K562 (cell line): ENCODE data around the gene TMTC2. TPM values are rescaled to one million over a fixed set of nuclear protein-coding genes. Genes with fewer than 3 reads are reported as not detected.

Experiments used
- ATAC-seq: fragments of 200-7000 bp; cut with Tn5 transposase; 3 replicates; pipeline ENCODE4 v1.9.1; 2020; ENCODE audit warnings: moderate library complexity
- BruUV-seq: library from RNA; stranded (reverse); fragments of 400-500 nt; replicated peaks from 2 replicates; lab custom pipeline; 2021; lab: Mats Ljungman, UMichigan
- CTCF ChIA-PET: fragments of 300-600 bp; formaldehyde crosslinking; extraction: SDS; loops from one replicate; lab custom pipeline; 2021; ENCODE audit warnings: low intra/inter-chr PET ratio; lab: Yijun Ruan, JAX
- POLR2A ChIA-PET: fragments of 300-600, 350-650 bp; sonication (Branson Sonifier 250); formaldehyde crosslinking; extraction: SDS; loops from one replicate; lab custom pipeline; 2021; ENCODE audit warnings: antibody characterized with exemption, inconsistent platforms; lab: Yijun Ruan, JAX
- DNase-seq, 4 experiments: peaks; one replicate each; pipeline versions ENCODE4 v3.0.0 to v3.0.0-alpha.2; 2011 to 2018; ENCODE audit warnings: low spot score in 3 of 4, mixed read lengths in 3 of 4; ENCODE audit errors: extremely low read depth in 1 of 4
- FAIRE-seq: peaks from 2 replicates; lab custom pipeline; 2011; peaks lifted over from hg19 to GRCh38; lab: Jason Lieb, UNC
- H2AFZ ChIP-seq: 2 replicates; pipeline ENCODE4 v1.6.0; 2011; ENCODE audit warnings: low read depth, low read length, control low read depth, inconsistent platforms
- H3K27ac ChIP-seq: fragments of 200-600 bp; 3 replicates; pipeline ENCODE4 v1.8.0; 2011; ENCODE audit warnings: low read depth, mild to moderate bottlenecking, control low read depth, inconsistent platforms, low read length, moderate library complexity, mixed read lengths; ENCODE audit errors: extremely low read depth
- H3K27me3 ChIP-seq, 2 experiments: fragments of 300-600 bp in 1 of 2; 2 replicates in 1 of 2; 3 replicates in 1 of 2; pipeline versions ENCODE4 v1.6.0 to v1.8.0; 2011; ENCODE audit warnings: inconsistent platforms in 2 of 2, low read length in 2 of 2, mild to moderate bottlenecking in 1 of 2, mixed read lengths in 1 of 2, moderate library complexity in 1 of 2; ENCODE audit not compliant: control insufficient read depth in 2 of 2, insufficient read depth in 2 of 2
- H3K36me3 ChIP-seq: fragments of 300-600 bp; 3 replicates; pipeline ENCODE4 v1.8.0; 2011; ENCODE audit warnings: mild to moderate bottlenecking, low read length, inconsistent platforms; ENCODE audit not compliant: control insufficient read depth, insufficient read depth
- H3K4me1 ChIP-seq, 2 experiments: fragments of 200-600 bp in 1 of 2; replicated peaks in 1 of 2; 2 replicates in 1 of 2; 3 replicates in 1 of 2; pipeline versions ENCODE4 v1.5.1 to v1.8.0; 2011; ENCODE audit warnings: inconsistent platforms in 2 of 2, low read length in 2 of 2, mild to moderate bottlenecking in 1 of 2, mixed read lengths in 1 of 2, moderate library complexity in 1 of 2; ENCODE audit not compliant: control insufficient read depth in 2 of 2, insufficient read depth in 2 of 2
- H3K4me2 ChIP-seq: 2 replicates; pipeline ENCODE4 v1.6.1; 2011; ENCODE audit warnings: low read length, control low read depth, inconsistent platforms, mixed read lengths; ENCODE audit not compliant: insufficient read depth
- H3K4me3 ChIP-seq: fragments of 200-600 bp; sonication (generic), shearing (Covaris generic); 2 replicates; pipeline ENCODE4 v1.5.1; 2016; ENCODE audit warnings: control low read depth, inconsistent platforms
- H3K79me2 ChIP-seq: fragments of 200-600 bp; 3 replicates; pipeline ENCODE4 v1.8.0; 2011; ENCODE audit warnings: low read length, inconsistent platforms; ENCODE audit not compliant: control insufficient read depth, insufficient read depth
- H3K9ac ChIP-seq, 2 experiments: 2 replicates each; pipeline versions ENCODE4 v1.6.0 to v1.6.1; 2011; ENCODE audit warnings: low read depth in 2 of 2, low read length in 2 of 2, control low read depth in 1 of 2, inconsistent platforms in 1 of 2, mild to moderate bottlenecking in 1 of 2, mixed read lengths in 1 of 2; ENCODE audit not compliant: insufficient read depth in 1 of 2
- H3K9me1 ChIP-seq: one replicate; pipeline ENCODE4 v1.6.0; 2011; ENCODE audit warnings: inconsistent platforms, mild to moderate bottlenecking, low read length, moderate library complexity; ENCODE audit not compliant: control insufficient read depth, insufficient read depth
- H3K9me3 ChIP-seq: replicated peaks from 2 replicates; pipeline ENCODE4 v1.5.1; 2011; ENCODE audit warnings: low read depth, low read length, inconsistent platforms; ENCODE audit not compliant: control insufficient read depth, insufficient read depth
- H4K20me1 ChIP-seq: replicated peaks from 2 replicates; pipeline ENCODE4 v1.6.1; 2011; ENCODE audit warnings: low read length, inconsistent platforms, mixed read lengths; ENCODE audit not compliant: control insufficient read depth, insufficient read depth
- BHLHE40 ChIP-seq: IDR thresholded peaks from 2 replicates; pipeline ENCODE4 v1.6.1; 2011; ENCODE audit warnings: low read length, improper control_type of control experiment
- ELF4 ChIP-seq: fragments of 450-650 bp; formaldehyde crosslinking; IDR thresholded peaks from 2 replicates; pipeline ENCODE4 v1.4.0; 2022; ENCODE audit warnings: missing genetic modification characterization
- SIN3B ChIP-seq: fragments of 450-650 bp; IDR thresholded peaks from 2 replicates; pipeline ENCODE4 v1.6.1; 2017; ENCODE audit warnings: low read depth, mild to moderate bottlenecking, moderate library complexity
- SREBF2 ChIP-seq: sonication (generic); formaldehyde crosslinking; IDR thresholded peaks from 2 replicates; pipeline ENCODE4 v1.4.0; 2020; ENCODE audit warnings: mild to moderate bottlenecking, missing genetic modification reagents
- XRCC4 ChIP-seq: IDR thresholded peaks from one replicate; pipeline ENCODE4 v1.6.1; 2011; ENCODE audit not compliant: insufficient read depth, insufficient read length; ENCODE audit errors: extremely low read depth
- ZNF408 ChIP-seq: fragments of 250-450 bp; sonication (Bioruptor Pico); IDR thresholded peaks from 2 replicates; pipeline ENCODE4 v1.4.0; 2020; ENCODE audit warnings: low read depth, mild to moderate bottlenecking, moderate library complexity
- WGBS: fragments of 100-300 bp; shearing (Covaris generic); methylation state at CpG from one replicate; pipeline ENCODE4 v1.1.6; 2016; ENCODE audit warnings: low coverage, mixed read lengths; ENCODE audit not compliant: insufficient coverage; ENCODE audit errors: missing lambda C conversion rate; 5-methylcytosine and 5-hydroxymethylcytosine counted together
- in situ Hi-C: fragments of 300-500 bp; cut with MboI; formaldehyde crosslinking; loops from 4 replicates; pipeline ENCODE4 v1.15.0; 2018; ENCODE audit warnings: inconsistent platforms, mixed read lengths
- intact Hi-C: fragments of 100-400 bp; cut with micrococcal nuclease; formaldehyde crosslinking; loops from 2 replicates; pipeline ENCODE4 v1.14.2; 2022
- polyA plus RNA-seq, 8 experiments: library from polyadenylated mRNA; depleted of rRNA in 4 of 8; stranded (reverse) in 5 of 8; unstranded in 3 of 8; fragments of >200 nt; fragmentation: Nextera tagmentation in 2 of 8; fragmentation: Illumina TruSeq in 1 of 8; extraction: Ambion mirVana in 2 of 8; extraction: Trizol in 1 of 8; gene quantifications; 2 replicates each; pipeline versions ENCODE4 v1.2.1 to v1.2.3, GENCODE V29; 2011 to 2014; ENCODE audit warnings: inconsistent platforms in 1 of 8, missing spikeins in 1 of 8
- total RNA-seq, 7 experiments: library from RNA; depleted of rRNA in 6 of 7; stranded (reverse); fragments of >200 nt in 6 of 7; fragmentation: Illumina TruSeq in 2 of 7; extraction: Trizol in 2 of 7; gene quantifications; 2 replicates each; pipeline versions ENCODE4 v1.2.1 to v1.2.3, GENCODE V29; 2011 to 2021; ENCODE audit warnings: low replicate concordance in 1 of 7
- TF ChIP-seq, protein P1 (sequence below): IDR thresholded peaks from 2 replicates; pipeline ENCODE4 v1.6.1; 2011; ENCODE audit warnings: borderline replicate concordance, low read depth, mild to moderate bottlenecking, moderate library complexity, low read length; ENCODE audit not compliant: insufficient read depth, poor library complexity, severe bottlenecking
- TF ChIP-seq, protein P2 (sequence below): sonication (generic); formaldehyde crosslinking; IDR thresholded peaks from 2 replicates; pipeline ENCODE4 v1.8.0; 2022; ENCODE audit warnings: mild to moderate bottlenecking, missing genetic modification reagents, borderline replicate concordance
- TF ChIP-seq, protein P3 (sequence below): fragments of 250-450 bp; sonication (Bioruptor Pico); IDR thresholded peaks from 2 replicates; pipeline ENCODE4 v1.4.0; 2020; ENCODE audit warnings: mild to moderate bottlenecking, moderate library complexity
- TF ChIP-seq, protein P4 (sequence below): fragments of 450-650 bp; formaldehyde crosslinking; IDR thresholded peaks from 2 replicates; pipeline ENCODE4 v1.4.0; 2020; ENCODE audit warnings: mild to moderate bottlenecking, mixed read lengths

The TMTC2 gene
- total and polyA plus RNA-seq, 9 of the 15 experiments (the other 6 are each of a cell fraction or from before 2014, with no cell fraction given) = 0.29 to 1.1 (median 0.55) TPM

DNA sequence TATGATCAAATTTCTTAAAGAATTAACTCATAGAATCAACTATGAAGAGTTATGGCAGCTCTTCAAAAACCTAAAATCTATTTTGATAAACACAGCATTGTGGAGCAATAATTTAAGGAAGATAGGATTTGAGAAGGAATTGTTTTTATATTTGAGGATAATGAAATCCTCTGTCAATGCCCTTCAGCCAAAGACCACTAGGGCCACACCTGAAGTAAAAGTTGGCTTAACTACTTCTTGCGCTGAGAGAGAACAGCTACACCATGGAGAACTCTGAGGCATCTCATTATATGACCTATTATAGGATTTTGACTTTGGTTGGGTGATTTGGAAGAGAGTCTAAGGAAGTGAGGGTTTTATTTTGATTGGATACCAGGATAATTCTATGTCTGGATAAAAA is 237.2 kb downstream of the TMTC2 start (continued):
- TF ChIP-seq, protein P1, sequence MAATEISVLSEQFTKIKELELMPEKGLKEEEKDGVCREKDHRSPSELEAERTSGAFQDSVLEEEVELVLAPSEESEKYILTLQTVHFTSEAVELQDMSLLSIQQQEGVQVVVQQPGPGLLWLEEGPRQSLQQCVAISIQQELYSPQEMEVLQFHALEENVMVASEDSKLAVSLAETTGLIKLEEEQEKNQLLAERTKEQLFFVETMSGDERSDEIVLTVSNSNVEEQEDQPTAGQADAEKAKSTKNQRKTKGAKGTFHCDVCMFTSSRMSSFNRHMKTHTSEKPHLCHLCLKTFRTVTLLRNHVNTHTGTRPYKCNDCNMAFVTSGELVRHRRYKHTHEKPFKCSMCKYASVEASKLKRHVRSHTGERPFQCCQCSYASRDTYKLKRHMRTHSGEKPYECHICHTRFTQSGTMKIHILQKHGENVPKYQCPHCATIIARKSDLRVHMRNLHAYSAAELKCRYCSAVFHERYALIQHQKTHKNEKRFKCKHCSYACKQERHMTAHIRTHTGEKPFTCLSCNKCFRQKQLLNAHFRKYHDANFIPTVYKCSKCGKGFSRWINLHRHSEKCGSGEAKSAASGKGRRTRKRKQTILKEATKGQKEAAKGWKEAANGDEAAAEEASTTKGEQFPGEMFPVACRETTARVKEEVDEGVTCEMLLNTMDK = no peak
- no peak for TF ChIP-seq SREBF2 (CRISPR knock-in tag)

DNA sequence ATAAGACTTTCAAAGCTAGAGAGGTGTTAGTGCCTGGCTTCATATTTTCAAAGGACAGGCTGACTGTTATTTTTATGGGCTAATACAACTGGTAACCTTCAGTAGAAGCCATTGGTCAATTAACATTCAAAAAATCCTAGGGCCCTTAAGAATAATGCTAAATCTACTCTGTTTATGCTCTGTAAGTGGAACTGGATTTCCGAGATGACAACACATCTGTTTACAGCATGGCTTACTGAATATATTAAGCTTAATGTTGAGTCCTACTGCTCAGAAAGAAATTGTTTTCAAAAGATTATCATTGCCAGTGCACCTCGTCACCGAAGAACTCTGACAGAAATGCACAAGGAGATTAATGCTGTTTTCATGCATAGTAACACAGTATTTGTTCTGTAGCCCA is 239.9 kb downstream of the TMTC2 start:
- no peak for FAIRE-seq
- WGBS = 6% methylated on average over 3 of the region's 3 CpGs

More for the DNA sequence above, 239.9 kb downstream of the TMTC2 start:
- ATAC-seq (no peak), DNase-seq (no peak)
- Histone ChIP-seq H3K9ac (no peak overlapping the region), H3K27me3 (no peaks in the 10 kb centered on the region), H3K36me3 (no peaks in the 10 kb centered on the region), H3K27ac (no peak overlapping the region), H4K20me1 (no peaks in the 10 kb centered on the region), H3K9me1 (no peaks in the 10 kb centered on the region), H3K9me3 (no peaks in the 10 kb centered on the region), H3K4me3 (no peak overlapping the region), H3K4me1 (no peaks in the 10 kb centered on the region), H2AFZ (no peak overlapping the region), H3K4me2 (no peak overlapping the region), H3K79me2 (no peaks in the 10 kb centered on the region)
- intact Hi-C loops = no loop called here
- POLR2A ChIA-PET = no interaction called here
- in situ Hi-C loops = no loop called here
- BruUV-seq = no TSS peak
- TF ChIP-seq, protein P2, sequence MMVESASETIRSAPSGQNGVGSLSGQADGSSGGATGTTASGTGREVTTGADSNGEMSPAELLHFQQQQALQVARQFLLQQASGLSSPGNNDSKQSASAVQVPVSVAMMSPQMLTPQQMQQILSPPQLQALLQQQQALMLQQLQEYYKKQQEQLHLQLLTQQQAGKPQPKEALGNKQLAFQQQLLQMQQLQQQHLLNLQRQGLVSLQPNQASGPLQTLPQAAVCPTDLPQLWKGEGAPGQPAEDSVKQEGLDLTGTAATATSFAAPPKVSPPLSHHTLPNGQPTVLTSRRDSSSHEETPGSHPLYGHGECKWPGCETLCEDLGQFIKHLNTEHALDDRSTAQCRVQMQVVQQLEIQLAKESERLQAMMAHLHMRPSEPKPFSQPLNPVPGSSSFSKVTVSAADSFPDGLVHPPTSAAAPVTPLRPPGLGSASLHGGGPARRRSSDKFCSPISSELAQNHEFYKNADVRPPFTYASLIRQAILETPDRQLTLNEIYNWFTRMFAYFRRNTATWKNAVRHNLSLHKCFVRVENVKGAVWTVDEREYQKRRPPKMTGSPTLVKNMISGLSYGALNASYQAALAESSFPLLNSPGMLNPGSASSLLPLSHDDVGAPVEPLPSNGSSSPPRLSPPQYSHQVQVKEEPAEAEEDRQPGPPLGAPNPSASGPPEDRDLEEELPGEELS (CRISPR knock-in tag) = no peak
- TF ChIP-seq BHLHE40 = no peak
- TF ChIP-seq, protein P3, sequence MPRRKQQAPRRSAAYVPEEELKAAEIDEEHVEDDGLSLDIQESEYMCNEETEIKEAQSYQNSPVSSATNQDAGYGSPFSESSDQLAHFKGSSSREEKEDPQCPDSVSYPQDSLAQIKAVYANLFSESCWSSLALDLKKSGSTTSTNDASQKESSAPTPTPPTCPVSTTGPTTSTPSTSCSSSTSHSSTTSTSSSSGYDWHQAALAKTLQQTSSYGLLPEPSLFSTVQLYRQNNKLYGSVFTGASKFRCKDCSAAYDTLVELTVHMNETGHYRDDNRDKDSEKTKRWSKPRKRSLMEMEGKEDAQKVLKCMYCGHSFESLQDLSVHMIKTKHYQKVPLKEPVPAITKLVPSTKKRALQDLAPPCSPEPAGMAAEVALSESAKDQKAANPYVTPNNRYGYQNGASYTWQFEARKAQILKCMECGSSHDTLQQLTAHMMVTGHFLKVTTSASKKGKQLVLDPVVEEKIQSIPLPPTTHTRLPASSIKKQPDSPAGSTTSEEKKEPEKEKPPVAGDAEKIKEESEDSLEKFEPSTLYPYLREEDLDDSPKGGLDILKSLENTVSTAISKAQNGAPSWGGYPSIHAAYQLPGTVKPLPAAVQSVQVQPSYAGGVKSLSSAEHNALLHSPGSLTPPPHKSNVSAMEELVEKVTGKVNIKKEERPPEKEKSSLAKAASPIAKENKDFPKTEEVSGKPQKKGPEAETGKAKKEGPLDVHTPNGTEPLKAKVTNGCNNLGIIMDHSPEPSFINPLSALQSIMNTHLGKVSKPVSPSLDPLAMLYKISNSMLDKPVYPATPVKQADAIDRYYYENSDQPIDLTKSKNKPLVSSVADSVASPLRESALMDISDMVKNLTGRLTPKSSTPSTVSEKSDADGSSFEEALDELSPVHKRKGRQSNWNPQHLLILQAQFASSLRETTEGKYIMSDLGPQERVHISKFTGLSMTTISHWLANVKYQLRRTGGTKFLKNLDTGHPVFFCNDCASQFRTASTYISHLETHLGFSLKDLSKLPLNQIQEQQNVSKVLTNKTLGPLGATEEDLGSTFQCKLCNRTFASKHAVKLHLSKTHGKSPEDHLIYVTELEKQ (CRISPR knock-in tag) = no peak
- TF ChIP-seq ZNF408 = no peak
- TF ChIP-seq SIN3B = no peak
- TF ChIP-seq, protein P4, sequence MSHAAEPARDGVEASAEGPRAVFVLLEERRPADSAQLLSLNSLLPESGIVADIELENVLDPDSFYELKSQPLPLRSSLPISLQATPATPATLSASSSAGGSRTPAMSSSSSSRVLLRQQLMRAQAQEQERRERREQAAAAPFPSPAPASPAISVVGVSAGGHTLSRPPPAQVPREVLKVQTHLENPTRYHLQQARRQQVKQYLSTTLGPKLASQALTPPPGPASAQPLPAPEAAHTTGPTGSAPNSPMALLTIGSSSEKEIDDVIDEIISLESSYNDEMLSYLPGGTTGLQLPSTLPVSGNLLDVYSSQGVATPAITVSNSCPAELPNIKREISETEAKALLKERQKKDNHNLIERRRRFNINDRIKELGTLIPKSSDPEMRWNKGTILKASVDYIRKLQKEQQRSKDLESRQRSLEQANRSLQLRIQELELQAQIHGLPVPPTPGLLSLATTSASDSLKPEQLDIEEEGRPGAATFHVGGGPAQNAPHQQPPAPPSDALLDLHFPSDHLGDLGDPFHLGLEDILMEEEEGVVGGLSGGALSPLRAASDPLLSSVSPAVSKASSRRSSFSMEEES = no peak
- TF ChIP-seq ELF4 (CRISPR knock-in tag) = no peak
- TF ChIP-seq XRCC4 = no peak
- CTCF ChIA-PET = no interaction called here
